CD4-positive, alpha-beta T cell (primary cell): ENCODE data around the gene PDHA2. TPM values are rescaled to one million over a fixed set of nuclear protein-coding genes. Genes with fewer than 3 reads are reported as not detected.
A peak's percentile ranks its signal among the peaks of the same experiment; 100 is the strongest.
"Not testable (repeated sequence)": the region's sequence is repeated elsewhere in the genome, so short reads cannot be mapped to it uniquely, and the experiment has no call there.

Source experiments
- ATAC-seq: fragments of 200-7000 bp; cut with Tn5 transposase; one replicate; pipeline ENCODE4 v1.10.0; 2022; ENCODE audit warnings: mild to moderate bottlenecking; ENCODE audit not compliant: poor library complexity
- CTCF ChIA-PET: fragments of 350-600 bp; sonication (Branson Sonifier 250); formaldehyde crosslinking; loops from one replicate; lab custom pipeline; 2021; ENCODE audit warnings: antibody characterized with exemption, inconsistent platforms; lab: Charles Lee
- POLR2A ChIA-PET: fragments of 350-600 bp; sonication (Branson Sonifier 250); formaldehyde crosslinking; loops from one replicate; lab custom pipeline; 2021; ENCODE audit warnings: antibody characterized with exemption, inconsistent platforms; lab: Charles Lee
- DNase-seq, 14 experiments: peaks; one replicate each; pipeline ENCODE4 v3.0.0-alpha.2; 2013 to 2020; ENCODE audit warnings: mixed read lengths in 2 of 14
- H3K27ac ChIP-seq, 2 donors: one replicate each; pipeline versions ENCODE4 v1.5.1 to v1.7.0; 2013; ENCODE audit warnings: low read length in 2 of 2, low read depth in 1 of 2, mild to moderate bottlenecking in 1 of 2
- H3K27me3 ChIP-seq, 2 experiments: 1 replicate in 1 of 2; 2 replicates in 1 of 2; pipeline versions ENCODE4 v1.6.1 to v1.7.0; 2013; ENCODE audit warnings: low read length in 2 of 2, control low read depth in 1 of 2, mild to moderate bottlenecking in 1 of 2, moderate library complexity in 1 of 2; ENCODE audit not compliant: insufficient read depth in 2 of 2, control insufficient read depth in 1 of 2
- H3K36me3 ChIP-seq: one replicate; pipeline ENCODE4 v1.6.1; 2013; ENCODE audit warnings: low read length, control low read depth; ENCODE audit not compliant: insufficient read depth
- H3K4me1 ChIP-seq: one replicate; pipeline ENCODE4 v1.6.1; 2013; ENCODE audit warnings: low read length, control low read depth; ENCODE audit not compliant: insufficient read depth
- H3K4me3 ChIP-seq: one replicate; pipeline ENCODE4 v1.5.1; 2013; ENCODE audit warnings: mild to moderate bottlenecking, low read length, moderate library complexity
- H3K9me3 ChIP-seq, 2 experiments: 1 replicate in 1 of 2; 2 replicates in 1 of 2; pipeline versions ENCODE4 v1.6.1 to v1.7.0; 2013; ENCODE audit warnings: low read length in 2 of 2, mild to moderate bottlenecking in 2 of 2, control low read depth in 1 of 2, moderate library complexity in 1 of 2; ENCODE audit not compliant: control insufficient read depth in 1 of 2, insufficient read depth in 1 of 2
- H3K27ac Mint-ChIP-seq: one replicate; pipeline ENCODE4 v1.8.0; 2020; ENCODE audit warnings: mixed read lengths
- H3K27me3 Mint-ChIP-seq: one replicate; pipeline ENCODE4 v1.8.0; 2021; ENCODE audit warnings: mixed read lengths
- H3K36me3 Mint-ChIP-seq: one replicate; pipeline ENCODE4 v1.8.0; 2021; ENCODE audit warnings: low read depth, mixed read lengths
- H3K4me1 Mint-ChIP-seq: one replicate; pipeline ENCODE4 v1.8.0; 2021; ENCODE audit warnings: low read depth, mixed read lengths
- H3K4me3 Mint-ChIP-seq: one replicate; pipeline ENCODE4 v1.8.0; 2020; ENCODE audit warnings: mild to moderate bottlenecking, mixed read lengths
- H3K9me3 Mint-ChIP-seq: one replicate; pipeline ENCODE4 v1.8.0; 2020; ENCODE audit warnings: mixed read lengths
- CTCF ChIP-seq: fragments of 200-600 bp; IDR thresholded peaks from one replicate; pipeline ENCODE4 v1.8.0; 2022; ENCODE audit warnings: antibody characterized with exemption, mild to moderate bottlenecking
- intact Hi-C, 2 experiments: fragments of 100-400 bp; cut with DNase I in 1 of 2; cut with micrococcal nuclease in 1 of 2; formaldehyde crosslinking; loops; one replicate each; pipeline versions ENCODE4 v1.15.1 to v1.9.0; 2023 to 2025; cut with DNase I, micrococcal nuclease
- total RNA-seq, 174 experiments: library from RNA in 2 of 174; stranded (reverse) in 2 of 174; gene quantifications; one replicate each; pipeline ENCODE4 v1.2.3 and lab custom pipeline; 2021 to 2026

Gene PDHA2
- total RNA-seq, 2 experiments from 2014 or later = not detected

- no peak for DNase-seq
- no peaks in the 10 kb centered on the region for H3K4me1 ChIP-seq
- Mint-ChIP-seq H3K9me3 (no peaks in the 10 kb centered on the region), H3K4me1 (no peaks in the 10 kb centered on the region), H3K36me3 (no peaks in the 10 kb centered on the region), H3K27ac (no peak overlapping the region), H3K4me3 (no peak overlapping the region), H3K27me3 (no peaks in the 10 kb centered on the region)
- no peak for TF ChIP-seq CTCF
- H3K4me3 ChIP-seq = no peak overlapping the region
- H3K9me3 ChIP-seq = no peaks in the 10 kb centered on the region
- H3K36me3 ChIP-seq = no peaks in the 10 kb centered on the region
- intact Hi-C loops = no loop called here
- no peak overlapping the region for H3K27ac ChIP-seq
- POLR2A ChIA-PET = no interaction called here
- no peaks in the 10 kb centered on the region for H3K27me3 ChIP-seq
- CTCF ChIA-PET = no interaction called here
- ATAC-seq = no peak
Measured at GRCh38 chr4:95857761-95858160, 17.9 kb downstream of the PDHA2 start.

- Histone ChIP-seq H3K9me3 (peaks cover 0 to 18% of the 10 kb centered on the region in 2 experiments), H3K36me3 (no peaks in the 10 kb centered on the region), H3K4me1 (no peaks in the 10 kb centered on the region), H3K27ac (no peak overlapping the region), H3K4me3 (no peak overlapping the region), H3K27me3 (no peaks in the 10 kb centered on the region)
- no peaks in the 10 kb centered on the region for H3K36me3 Mint-ChIP-seq
- no peak overlapping the region for H3K4me3 Mint-ChIP-seq
- ATAC-seq = no peak
- peak in 1 of 14 experiments; percentile 2 for DNase-seq
- no peaks in the 10 kb centered on the region for H3K4me1 Mint-ChIP-seq
- POLR2A ChIA-PET = no interaction called here
- H3K9me3 Mint-ChIP-seq = peaks cover 2% of the 10 kb centered on the region
- H3K27me3 Mint-ChIP-seq = no peaks in the 10 kb centered on the region
- TF ChIP-seq CTCF = no peak
- intact Hi-C loops = no loop called here
- CTCF ChIA-PET = no interaction called here
- H3K27ac Mint-ChIP-seq = no peak overlapping the region
Measured at GRCh38 chr4:95867919-95868318, 28.0 kb downstream of the PDHA2 start.

- peaks cover 0 to 18% of the 10 kb centered on the region in 2 experiments for H3K9me3 ChIP-seq
- H3K36me3 ChIP-seq, ATAC-seq, H3K27ac ChIP-seq, H3K27ac Mint-ChIP-seq, H3K4me3 ChIP-seq, DNase-seq, H3K27me3 ChIP-seq, H3K4me1 Mint-ChIP-seq, CTCF ChIA-PET, POLR2A ChIA-PET, intact Hi-C loops, H3K4me1 ChIP-seq, H3K27me3 Mint-ChIP-seq, H3K9me3 Mint-ChIP-seq, H3K4me3 Mint-ChIP-seq, H3K36me3 Mint-ChIP-seq: not testable (repeated sequence)
Measured at GRCh38 chr4:95869414-95869813, 29.5 kb downstream of the PDHA2 start.

- Mint-ChIP-seq H3K27ac (no peak overlapping the region), H3K27me3 (no peaks in the 10 kb centered on the region), H3K36me3 (no peaks in the 10 kb centered on the region), H3K4me1 (no peaks in the 10 kb centered on the region), H3K9me3 (peaks cover 2% of the 10 kb centered on the region), H3K4me3 (no peak overlapping the region)
- no peak for TF ChIP-seq CTCF
- POLR2A ChIA-PET = no interaction called here
- CTCF ChIA-PET = no interaction called here
- DNase-seq (no peak), ATAC-seq (no peak)
- Histone ChIP-seq H3K27ac (no peak overlapping the region), H3K4me3 (no peak overlapping the region), H3K9me3 (peaks cover 0 to 18% of the 10 kb centered on the region in 2 experiments), H3K4me1 (no peaks in the 10 kb centered on the region), H3K27me3 (no peaks in the 10 kb centered on the region), H3K36me3 (no peaks in the 10 kb centered on the region)
- intact Hi-C loops = no loop called here
Measured at GRCh38 chr4:95869961-95870500, 30.1 kb downstream of the PDHA2 start.
